HEK293 (cell line): ENCODE results near the gene SYTL2.

Experiments
- ATF2 ChIP-seq: fragments of 450-650 bp; formaldehyde crosslinking; IDR thresholded peaks from 2 replicates; pipeline ENCODE4 v1.5.1; 2016; ENCODE audit warnings: missing biosample characterization, missing genetic modification characterization, low read depth
- INSM2 ChIP-seq: fragments of 450-650 bp; formaldehyde crosslinking; IDR thresholded peaks from 2 replicates; pipeline ENCODE4 v1.5.1; 2016; ENCODE audit warnings: missing biosample characterization, missing genetic modification characterization
- PBX3 ChIP-seq: sonication (generic); formaldehyde crosslinking; IDR thresholded peaks from 2 replicates; pipeline ENCODE4 v1.8.1; 2022; ENCODE audit warnings: mild to moderate bottlenecking, moderate library complexity, missing genetic modification reagents
- PRDM2 ChIP-seq: fragments of 450-650 bp; formaldehyde crosslinking; IDR thresholded peaks from 2 replicates; pipeline ENCODE4 v1.5.1; 2016; ENCODE audit warnings: missing biosample characterization, missing genetic modification characterization, borderline replicate concordance
- SP2 ChIP-seq: fragments of 450-650 bp; formaldehyde crosslinking; IDR thresholded peaks from 2 replicates; pipeline ENCODE4 v1.5.1; 2016; ENCODE audit warnings: missing biosample characterization, missing genetic modification characterization
- SP7 ChIP-seq: fragments of 450-650 bp; formaldehyde crosslinking; IDR thresholded peaks from 2 replicates; pipeline ENCODE4 v1.5.1; 2016; ENCODE audit warnings: missing biosample characterization, missing genetic modification characterization
- ZBTB6 ChIP-seq: fragments of 450-650 bp; formaldehyde crosslinking; IDR thresholded peaks from 2 replicates; pipeline ENCODE4 v1.5.1; 2017; ENCODE audit warnings: missing biosample characterization, missing genetic modification characterization
- ZFP3 ChIP-seq: fragments of 450-650 bp; formaldehyde crosslinking; IDR thresholded peaks from 2 replicates; pipeline ENCODE4 v1.5.1; 2016; ENCODE audit warnings: low read depth, missing biosample characterization, missing genetic modification characterization
- ZNF138 ChIP-seq: fragments of 450-650 bp; formaldehyde crosslinking; IDR thresholded peaks from 2 replicates; pipeline ENCODE4 v1.5.1; 2016; ENCODE audit warnings: missing biosample characterization, missing genetic modification characterization, borderline replicate concordance
- ZNF174 ChIP-seq: fragments of 450-650 bp; formaldehyde crosslinking; IDR thresholded peaks from 2 replicates; pipeline ENCODE4 v1.5.0; 2017; ENCODE audit warnings: missing biosample characterization, mild to moderate bottlenecking, missing genetic modification characterization
- ZNF223 ChIP-seq: fragments of 450-650 bp; formaldehyde crosslinking; IDR thresholded peaks from 2 replicates; pipeline ENCODE4 v1.5.1; 2016; ENCODE audit warnings: missing biosample characterization, missing genetic modification characterization
- ZNF280C ChIP-seq: fragments of 450-650 bp; formaldehyde crosslinking; IDR thresholded peaks from 2 replicates; pipeline ENCODE4 v1.5.1; 2016; ENCODE audit warnings: missing biosample characterization, missing genetic modification characterization
- ZNF280D ChIP-seq: fragments of 450-650 bp; formaldehyde crosslinking; IDR thresholded peaks from 2 replicates; pipeline ENCODE4 v1.5.1; 2016; ENCODE audit warnings: missing biosample characterization, missing genetic modification characterization
- ZNF394 ChIP-seq: fragments of 450-650 bp; formaldehyde crosslinking; IDR thresholded peaks from 2 replicates; pipeline ENCODE4 v1.5.1; 2016; ENCODE audit warnings: missing biosample characterization, missing genetic modification characterization, mild to moderate bottlenecking, moderate library complexity, borderline replicate concordance
- ZNF398 ChIP-seq: fragments of 450-650 bp; formaldehyde crosslinking; IDR thresholded peaks from 2 replicates; pipeline ENCODE4 v1.5.1; 2017; ENCODE audit warnings: missing biosample characterization, missing genetic modification characterization
- ZNF48 ChIP-seq: fragments of 450-650 bp; formaldehyde crosslinking; IDR thresholded peaks from 2 replicates; pipeline ENCODE4 v1.5.1; 2016; ENCODE audit warnings: missing biosample characterization, missing genetic modification characterization
- ZNF610 ChIP-seq: fragments of 450-650 bp; formaldehyde crosslinking; IDR thresholded peaks from 2 replicates; pipeline ENCODE4 v1.5.1; 2016; ENCODE audit warnings: missing biosample characterization, missing genetic modification characterization, borderline replicate concordance
- ZSCAN16 ChIP-seq: fragments of 450-650 bp; formaldehyde crosslinking; IDR thresholded peaks from 2 replicates; pipeline ENCODE4 v1.5.1; 2016; ENCODE audit warnings: missing biosample characterization, missing genetic modification characterization

Gene SYTL2

GRCh38 chr11:85664615-85665481 lies 146.1 kb downstream of the SYTL2 start, which contains the start of gene CREBZF (continued):
- TF ChIP-seq PRDM2 (tag by site-specific recombination) (no peak), ZSCAN16 (tag by site-specific recombination) (no peak), ZBTB6 (tag by site-specific recombination) (no peak), SP7 (tag by site-specific recombination) (0 out of 2 replicates have a peak, but pooled peaks have one; percentile 34), ZNF48 (no peak), ZFP3 (tag by site-specific recombination) (no peak), PBX3 (CRISPR knock-in tag) (peak; percentile 38; the same call in 1 of the 2 replicates), ZNF398 (tag by site-specific recombination) (no peak), ZNF280D (tag by site-specific recombination) (no peak), SP2 (peak; percentile 79), ZNF223 (tag by site-specific recombination) (no peak), ZNF394 (peak; percentile 28; the same call in 1 of the 2 replicates), ZNF610 (tag by site-specific recombination) (no peak), ATF2 (tag by site-specific recombination) (peak; percentile 93), INSM2 (tag by site-specific recombination) (no peak), ZNF174 (no peak), ZNF280C (no peak), ZNF138 (tag by site-specific recombination) (no peak)
